ENCODE measurements around the gene PRAMEF15.
"Not testable (repeated sequence)": the region's sequence is repeated elsewhere in the genome, so short reads cannot be mapped to it uniquely, and the experiment has no call there.

Gene PRAMEF15

DNA sequence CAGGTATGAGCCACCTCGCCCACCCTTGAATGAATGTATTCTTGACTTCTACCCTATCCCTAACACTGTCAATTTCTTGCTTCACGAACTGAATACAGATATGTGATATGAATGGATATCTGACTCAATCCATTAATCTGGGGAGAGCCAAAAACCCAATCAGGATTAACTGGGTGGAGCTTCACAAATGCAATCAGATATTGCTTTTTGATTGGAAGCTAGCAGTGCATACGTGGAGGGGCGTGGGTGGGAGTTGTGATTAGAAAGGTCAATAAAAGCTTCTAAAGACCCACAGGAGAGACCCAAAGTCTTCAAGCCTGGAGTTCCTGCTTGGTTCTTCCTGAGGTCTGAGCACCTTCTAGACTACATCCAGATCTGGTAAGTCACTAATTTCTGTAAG, at the start of gene PRAMEF15:
PRAMEF15 (plus strand) TSS at position 301 of the 400 bp plus-strand sequence. CDS start 2,827 bp downstream, outside the sequence.
- not testable (repeated sequence) for DNase-seq

DNA sequence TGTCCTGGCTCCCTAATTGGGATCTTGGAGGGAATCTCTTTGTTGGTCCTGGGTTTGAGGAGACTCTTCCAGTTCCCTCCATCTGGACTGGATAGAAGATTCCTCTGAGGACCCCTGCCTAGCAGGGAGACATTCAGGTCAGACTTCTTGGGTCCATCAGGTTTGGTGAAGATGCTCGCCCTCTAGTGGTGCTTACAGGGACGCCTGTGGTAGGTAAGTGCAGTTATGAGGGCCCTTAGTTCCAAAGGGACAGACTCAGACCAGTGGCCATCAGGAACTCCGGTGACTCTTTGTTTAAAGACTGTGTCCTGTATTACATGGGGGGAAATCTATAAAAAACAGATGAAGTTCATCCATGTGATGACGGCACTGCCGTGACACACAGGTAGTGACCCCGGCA, 38.4 kb upstream of the PRAMEF15 start:
- DNase-seq, result not testable (repeated sequence)

DNA sequence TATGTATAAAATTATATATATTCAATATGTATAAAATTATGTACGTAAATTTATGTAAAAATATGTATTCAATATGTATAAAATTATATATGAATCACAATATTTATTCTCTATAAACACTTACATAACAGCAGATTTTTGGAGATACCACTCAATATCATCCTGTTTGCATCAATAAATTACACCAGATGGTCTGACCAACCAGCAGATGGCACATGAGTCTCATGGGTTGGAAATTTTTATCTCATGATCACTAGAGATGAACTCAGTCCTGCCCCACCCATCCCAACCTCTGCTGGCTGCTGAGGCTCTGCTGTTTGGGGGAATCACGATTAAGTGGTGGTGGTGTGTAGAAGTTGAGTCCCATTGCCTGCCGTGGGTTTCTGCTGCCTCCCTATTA, 35.8 kb upstream of the PRAMEF15 start:
- not testable (repeated sequence) for DNase-seq

DNA sequence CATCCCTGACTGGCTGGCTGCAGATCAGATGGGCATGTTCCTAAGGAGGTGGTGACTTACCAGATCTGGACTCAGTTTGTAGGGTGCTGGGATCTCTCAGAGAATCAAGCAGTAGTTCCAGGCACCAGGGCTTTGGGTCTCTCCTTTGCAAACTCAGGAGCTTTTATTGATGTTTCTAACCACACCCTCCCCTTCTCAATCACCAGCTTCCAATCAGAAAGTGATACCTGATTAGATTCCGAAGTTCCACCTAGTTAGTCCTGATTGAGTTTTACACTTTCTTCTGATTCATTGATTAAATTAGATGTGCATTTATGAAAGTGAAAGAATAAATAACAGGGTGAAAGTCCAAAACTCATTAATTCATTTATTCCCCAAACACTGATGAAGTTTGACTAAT, 30.3 kb upstream of the PRAMEF15 start, which contains the start of gene PRAMEF8:
PRAMEF8 (minus strand) TSS at position 101 of the 400 bp plus-strand sequence. CDS start 1,046 bp downstream, outside the sequence.
- not testable (repeated sequence) for DNase-seq

DNA sequence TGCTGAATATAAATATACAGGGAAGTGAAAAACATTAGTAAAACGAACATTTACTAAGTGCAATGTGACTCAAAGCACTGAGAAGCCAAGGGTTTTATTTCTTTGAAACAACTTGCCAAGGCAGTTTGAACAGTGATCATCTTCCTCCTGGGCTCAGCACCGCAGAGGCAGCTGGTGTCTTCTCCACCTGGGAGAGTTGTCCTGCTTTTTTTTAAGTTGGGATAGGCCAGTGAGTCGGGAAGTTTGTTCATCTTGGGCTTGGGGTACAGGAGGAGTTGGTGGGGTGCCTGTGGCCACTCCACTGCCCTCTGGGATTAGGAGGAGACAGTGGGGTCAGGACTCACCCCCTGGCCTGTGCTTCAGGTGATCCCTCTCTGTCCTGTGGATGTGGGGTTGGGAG, 26.4 kb upstream of the PRAMEF15 start:
- DNase-seq, result not testable (repeated sequence)

DNA sequence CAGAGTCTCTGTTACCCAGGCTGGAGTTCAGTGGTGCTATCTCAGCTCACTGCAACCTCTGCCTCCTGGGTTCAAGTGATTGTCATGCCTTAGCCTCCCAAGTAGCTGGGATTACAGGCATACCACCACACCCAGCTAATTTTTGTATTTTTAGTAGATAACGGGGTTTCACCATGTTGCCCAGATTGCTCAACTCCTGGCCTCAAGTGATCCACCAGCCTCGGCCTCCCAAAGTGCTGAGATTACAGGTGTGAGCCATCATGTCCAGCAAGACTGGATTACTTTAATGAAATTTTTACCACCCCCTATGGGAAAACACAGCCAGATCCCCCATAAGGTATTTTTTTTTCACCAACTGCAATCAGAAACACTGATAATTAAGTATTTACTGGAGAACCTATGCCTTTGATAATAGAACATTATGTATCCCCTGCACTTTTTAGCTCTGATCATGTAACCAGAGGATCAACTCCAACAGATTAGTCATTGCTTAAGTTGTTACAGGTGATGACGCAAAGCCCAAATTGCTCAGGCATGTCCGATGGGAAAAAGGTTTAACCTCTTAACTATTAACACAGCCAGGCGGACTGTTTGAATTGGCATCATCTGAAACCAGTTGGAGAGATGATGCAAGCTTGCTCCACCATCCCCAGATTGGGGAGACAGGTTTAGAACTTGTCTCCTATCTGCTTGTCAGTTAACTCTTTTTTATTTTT, 18.0 kb upstream of the PRAMEF15 start:
- not testable (repeated sequence) for DNase-seq

DNA sequence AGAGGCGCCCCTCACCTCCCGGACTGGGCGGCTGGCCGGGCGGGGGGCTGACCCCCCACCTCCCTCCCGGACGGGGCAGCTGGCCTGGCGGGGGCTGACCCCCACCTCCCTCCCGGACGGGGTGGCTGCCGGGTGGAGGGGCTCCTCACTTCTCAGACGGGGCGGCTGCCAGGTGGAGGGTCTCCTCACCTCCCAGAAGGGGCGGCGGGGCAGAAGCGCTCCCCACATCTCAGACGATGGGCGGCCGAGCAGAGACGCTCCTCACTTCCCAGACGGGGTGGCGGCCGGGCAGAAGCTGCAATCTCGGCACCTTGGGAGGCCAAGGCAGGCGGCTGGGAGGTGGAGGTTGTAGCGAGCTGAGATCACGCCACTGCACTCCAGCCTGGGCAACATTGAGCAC, 16.7 kb upstream of the PRAMEF15 start:
- DNase-seq, result not testable (repeated sequence)

DNA sequence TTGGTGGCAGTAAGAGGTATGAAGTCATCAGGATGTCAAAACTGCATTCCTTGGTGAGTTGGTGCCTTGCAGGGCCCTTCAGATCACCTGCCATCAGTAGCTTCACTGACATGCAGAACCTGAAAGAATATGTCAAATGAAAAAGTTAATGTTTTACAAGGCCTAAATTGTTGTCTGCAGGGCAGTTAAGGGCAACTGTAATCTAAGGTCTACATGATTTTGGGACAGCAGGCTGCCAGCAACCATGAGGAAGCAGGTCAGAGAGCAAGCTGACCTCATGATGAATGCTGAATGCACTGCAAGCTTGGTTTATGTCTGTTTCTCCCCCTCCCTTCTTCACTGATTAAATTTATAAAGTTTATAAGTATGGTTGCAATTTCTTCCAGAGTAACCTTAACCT, 13.2 kb upstream of the PRAMEF15 start:
- DNase-seq, result not testable (repeated sequence)

DNA sequence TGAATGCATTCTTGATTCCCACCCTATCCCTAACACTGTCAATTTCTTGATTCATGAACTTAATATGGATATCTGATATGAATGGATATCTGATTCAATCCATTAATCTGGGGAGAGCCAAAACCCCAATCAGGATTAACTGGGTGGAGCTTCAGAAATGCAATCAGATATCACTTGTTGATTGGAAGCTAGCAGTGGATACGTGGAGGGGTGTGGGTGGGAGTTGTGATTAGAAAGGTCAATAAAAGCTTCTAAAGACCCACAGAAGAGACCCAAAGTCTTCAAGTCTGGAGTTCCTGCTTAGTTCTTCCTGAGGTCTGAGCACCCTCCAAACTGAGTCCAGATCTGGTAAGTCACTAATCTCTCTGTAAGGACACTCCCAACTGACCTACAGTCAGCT, 12.1 kb upstream of the PRAMEF15 start, which contains the start of gene PRAMEF33:
PRAMEF33 (plus strand) TSS at position 301 of the 400 bp plus-strand sequence. CDS start 2,416 bp downstream, outside the sequence.
- not testable (repeated sequence) for DNase-seq

DNA sequence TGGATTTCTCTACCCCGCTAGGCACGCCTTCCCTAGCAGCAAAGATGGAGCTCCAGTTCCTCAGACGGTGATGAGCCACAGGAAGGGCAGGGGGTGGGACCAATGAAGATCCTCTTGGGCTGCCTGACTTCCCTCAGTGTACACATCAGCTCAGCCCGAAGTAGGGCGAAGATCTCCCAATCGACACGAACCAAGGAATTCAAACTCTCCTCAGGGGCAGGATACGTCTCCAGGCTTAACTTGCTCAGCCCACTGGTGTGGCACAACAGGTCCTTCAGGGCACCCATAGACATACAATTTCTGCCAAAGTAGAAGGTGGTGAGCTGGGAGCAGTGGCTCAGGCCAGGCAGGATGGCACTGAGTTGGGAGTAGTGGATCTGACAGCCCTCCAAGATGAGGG, 27.1 kb downstream of the PRAMEF15 start:
- not testable (repeated sequence) for DNase-seq

DNA sequence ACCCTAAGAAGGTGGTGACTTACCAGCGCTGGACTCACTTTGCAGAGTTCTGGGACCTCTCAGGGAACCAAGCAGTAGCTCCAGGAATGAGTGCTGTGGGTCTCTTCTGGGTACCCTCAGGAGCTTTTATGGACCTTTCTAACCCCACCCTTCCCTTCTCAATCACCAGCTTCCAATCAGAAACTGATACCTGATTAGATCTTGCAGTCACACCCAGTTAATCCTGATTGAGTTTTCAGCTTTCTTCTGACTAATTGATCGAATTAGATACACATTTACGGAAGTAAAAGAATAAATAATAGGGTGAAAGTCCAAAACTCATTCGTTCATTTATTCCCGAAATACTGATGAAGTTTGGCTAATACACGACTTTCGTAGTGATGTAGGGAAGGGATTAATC, 31.7 kb downstream of the PRAMEF15 start, which contains the start of gene PRAMEF14:
PRAMEF14 (minus strand) TSS at position 101 of the 400 bp plus-strand sequence. CDS start 1,820 bp downstream, outside the sequence.
- DNase-seq, result not testable (repeated sequence)

DNA sequence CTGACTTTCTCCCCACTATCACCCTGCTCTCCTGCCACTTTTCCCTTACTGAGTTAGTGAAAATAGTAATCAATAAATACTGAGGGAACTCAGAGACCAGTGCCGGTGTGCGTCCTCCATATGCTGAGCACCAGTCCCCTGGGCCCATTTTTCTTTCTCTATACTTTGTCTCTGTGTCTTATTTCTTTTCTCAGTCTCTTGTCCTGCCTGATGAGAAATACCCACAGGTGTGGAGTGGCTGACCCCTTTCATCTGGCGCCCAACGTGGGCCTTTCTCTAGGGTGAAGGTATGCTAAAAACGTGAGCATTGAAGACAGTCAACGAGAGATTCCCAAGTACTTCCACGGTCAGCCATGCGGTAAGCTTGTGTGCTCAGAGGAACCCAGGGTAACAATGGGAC, 38.1 kb downstream of the PRAMEF15 start:
- not testable (repeated sequence) for DNase-seq

DNA sequence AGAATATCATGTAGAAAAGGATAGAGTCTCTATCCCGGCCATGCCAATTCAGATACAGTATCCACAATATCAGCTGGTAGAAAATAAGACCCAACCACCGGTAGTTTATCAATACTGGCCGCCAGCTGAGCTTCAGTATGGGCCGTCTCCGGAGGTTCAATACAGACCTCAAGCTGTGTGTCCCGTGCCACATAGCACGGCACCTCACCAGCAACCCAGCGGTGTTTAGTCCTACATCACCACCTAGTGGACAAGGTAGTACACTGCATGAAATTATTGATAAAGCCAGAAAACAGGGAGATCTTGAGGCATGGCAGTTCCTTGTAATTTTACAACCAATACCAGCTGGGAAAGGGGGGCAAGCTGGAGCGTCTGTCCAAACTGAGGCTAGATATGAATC, 39.1 kb downstream of the PRAMEF15 start:
- not testable (repeated sequence) for DNase-seq

DNA sequence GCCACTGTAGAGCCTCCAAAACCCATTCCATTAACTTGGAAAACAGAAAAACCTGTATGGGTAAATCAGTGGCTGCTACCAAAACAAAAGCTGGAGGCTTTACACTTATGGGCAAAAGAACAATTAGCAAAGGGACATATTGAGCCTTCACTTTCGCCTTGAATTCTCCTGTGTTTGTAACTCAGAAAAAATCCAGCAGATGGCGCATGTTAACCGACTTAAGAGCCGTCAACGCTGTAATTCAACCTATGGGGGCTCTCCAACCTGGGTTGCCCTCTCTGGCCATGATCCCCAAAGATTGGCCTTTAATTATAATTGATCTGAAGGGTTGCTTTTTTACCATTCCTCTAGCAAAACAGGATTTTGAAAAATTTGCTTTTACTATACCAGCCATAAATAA, 41.4 kb downstream of the PRAMEF15 start:
- not testable (repeated sequence) for DNase-seq

DNA sequence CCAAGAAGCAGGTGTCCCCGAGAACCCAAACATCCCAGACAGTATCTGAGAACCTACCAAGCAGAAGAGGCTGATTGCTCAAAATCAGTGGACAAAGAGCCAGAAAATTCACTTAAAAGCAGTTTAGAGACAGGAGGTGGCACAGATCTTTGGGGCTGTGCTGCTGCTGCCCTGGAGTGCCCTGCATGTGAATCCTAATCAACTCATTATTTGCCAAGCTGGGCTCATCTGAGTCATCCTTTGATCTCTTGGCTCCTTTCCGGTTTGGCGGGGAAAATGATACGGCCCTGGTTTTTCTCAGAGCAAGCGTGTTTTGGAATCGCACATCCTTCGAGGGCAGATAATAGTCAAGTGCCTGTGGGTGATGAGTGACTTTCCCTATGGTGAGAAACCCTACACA, 47.0 kb downstream of the PRAMEF15 start:
- not testable (repeated sequence) for DNase-seq

DNA sequence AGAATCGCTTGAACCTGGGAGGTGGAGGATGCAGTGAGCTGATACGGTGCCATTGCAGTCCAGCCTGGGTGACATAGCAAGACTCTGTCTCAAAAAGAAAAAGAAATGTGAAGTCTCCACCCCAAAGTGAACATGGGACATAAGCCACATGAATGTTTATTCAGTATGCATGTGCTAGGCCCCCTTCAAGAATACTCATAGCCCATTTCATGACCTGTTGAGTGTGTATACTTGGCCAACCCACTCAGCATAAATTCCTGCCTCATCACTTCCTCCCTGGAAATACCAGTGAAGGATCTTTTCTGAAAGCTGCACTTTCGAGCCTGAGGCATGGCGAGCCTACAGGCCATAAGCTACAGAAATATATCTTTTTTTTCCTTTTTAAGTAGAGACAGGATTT, 49.5 kb downstream of the PRAMEF15 start:
- not testable (repeated sequence) for DNase-seq

DNA sequence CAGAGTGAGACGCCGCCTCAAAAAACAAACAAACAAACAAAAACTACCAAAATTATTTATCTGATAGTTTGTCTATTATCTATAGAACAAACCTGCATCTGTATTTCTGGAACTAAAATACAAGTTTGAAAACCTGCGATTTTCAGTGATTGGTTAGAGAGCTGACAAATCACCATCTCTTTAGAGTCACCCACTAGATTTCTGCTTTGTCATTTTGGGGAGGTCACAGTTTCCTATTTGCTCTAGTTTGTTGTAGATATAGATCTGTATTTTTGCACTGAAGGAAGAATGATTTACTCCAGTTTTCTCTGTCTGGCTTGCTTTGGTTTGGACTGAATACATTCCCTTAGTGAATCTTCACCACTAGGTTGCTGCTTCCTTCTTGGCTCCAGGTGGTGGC, 51.2 kb downstream of the PRAMEF15 start:
- DNase-seq, result not testable (repeated sequence)

DNA sequence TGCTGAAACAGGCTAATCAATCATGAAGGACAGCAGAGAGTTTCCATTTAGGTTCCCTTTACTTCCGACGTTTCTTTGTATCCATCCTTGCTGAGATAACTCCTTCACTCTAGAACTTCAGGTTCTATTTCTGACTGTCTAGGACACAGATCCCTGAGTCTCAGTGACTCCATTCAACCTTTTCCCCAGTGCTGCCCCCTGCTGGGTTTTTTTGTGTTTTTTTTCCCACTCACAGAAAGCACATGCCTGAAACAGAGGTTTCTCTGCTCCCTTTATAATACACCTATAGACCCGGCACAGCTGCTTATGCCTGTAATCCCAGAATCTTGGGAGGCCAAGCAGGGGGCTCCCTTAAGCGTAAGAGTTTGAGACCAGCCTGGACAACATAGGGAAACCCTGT, 53.2 kb downstream of the PRAMEF15 start:
- not testable (repeated sequence) for DNase-seq
